Measurements from ENCODE around the gene ADD2. TPM values are rescaled to one million over a fixed set of nuclear protein-coding genes. Genes with fewer than 3 reads are reported as not detected.

ADD2 gene
- total RNA-seq, 2 experiments from 2014 or later, result 4.4 to 6.4 TPM

GRCh38 chr2:70735071-70735470 lies 32.9 kb downstream of the ADD2 start:
- CTCF ChIA-PET, result no interaction called here
- no peak for ATAC-seq (ENCODE audit: poor library complexity)

DNA sequence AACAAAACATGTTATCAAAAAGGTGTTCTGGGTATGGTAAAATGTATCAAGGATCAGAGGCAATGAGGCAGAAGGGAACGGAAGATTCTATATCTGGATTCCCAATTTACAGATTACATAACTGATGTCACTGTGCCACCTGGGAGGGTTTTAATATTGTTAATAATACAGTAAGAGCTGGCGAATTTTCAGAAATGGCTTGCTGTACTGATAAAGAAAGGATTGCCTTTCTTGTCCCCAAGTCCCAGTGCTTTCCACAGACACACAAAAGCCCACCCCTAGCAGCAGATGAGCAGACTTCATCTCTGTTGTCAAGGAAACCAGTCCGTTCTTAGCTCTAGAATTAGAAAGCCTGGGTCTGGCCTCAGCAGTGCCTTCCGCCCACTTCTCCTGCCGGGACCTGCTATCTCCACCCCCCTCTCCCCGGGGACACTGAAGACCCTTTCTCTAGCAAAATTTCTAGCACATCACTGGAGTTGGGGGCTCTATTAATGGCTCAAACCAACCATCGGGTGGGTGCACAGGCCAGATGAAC lies 34.3 kb downstream of the ADD2 start:
- ChIA-PET POLR2A (no interaction called here), CTCF (no interaction called here)
- no peaks in the 10 kb centered on the region for H3K36me3 ChIP-seq (ENCODE audit: insufficient read depth, low read length)
- H3K36me3 Mint-ChIP-seq (ENCODE audit: low read depth), result no peaks in the 10 kb centered on the region
- intact Hi-C loops (cut with DNase I, micrococcal nuclease), result no loop called here
- TF ChIP-seq, protein P1, sequence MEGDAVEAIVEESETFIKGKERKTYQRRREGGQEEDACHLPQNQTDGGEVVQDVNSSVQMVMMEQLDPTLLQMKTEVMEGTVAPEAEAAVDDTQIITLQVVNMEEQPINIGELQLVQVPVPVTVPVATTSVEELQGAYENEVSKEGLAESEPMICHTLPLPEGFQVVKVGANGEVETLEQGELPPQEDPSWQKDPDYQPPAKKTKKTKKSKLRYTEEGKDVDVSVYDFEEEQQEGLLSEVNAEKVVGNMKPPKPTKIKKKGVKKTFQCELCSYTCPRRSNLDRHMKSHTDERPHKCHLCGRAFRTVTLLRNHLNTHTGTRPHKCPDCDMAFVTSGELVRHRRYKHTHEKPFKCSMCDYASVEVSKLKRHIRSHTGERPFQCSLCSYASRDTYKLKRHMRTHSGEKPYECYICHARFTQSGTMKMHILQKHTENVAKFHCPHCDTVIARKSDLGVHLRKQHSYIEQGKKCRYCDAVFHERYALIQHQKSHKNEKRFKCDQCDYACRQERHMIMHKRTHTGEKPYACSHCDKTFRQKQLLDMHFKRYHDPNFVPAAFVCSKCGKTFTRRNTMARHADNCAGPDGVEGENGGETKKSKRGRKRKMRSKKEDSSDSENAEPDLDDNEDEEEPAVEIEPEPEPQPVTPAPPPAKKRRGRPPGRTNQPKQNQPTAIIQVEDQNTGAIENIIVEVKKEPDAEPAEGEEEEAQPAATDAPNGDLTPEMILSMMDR (IDR thresholded peaks at IDR 0.05), result no peak
- no peaks in the 10 kb centered on the region for H3K9me3 ChIP-seq (ENCODE audit: control insufficient read depth in 1 of 2, insufficient read depth in 1 of 2, low read length in 2 of 2)
- no peak overlapping the region for H3K4me3 Mint-ChIP-seq
- H3K27ac ChIP-seq (ENCODE audit: low read depth in 1 of 2, low read length in 2 of 2), result no peak overlapping the region
- H3K27ac Mint-ChIP-seq, result no peak overlapping the region
- H3K4me1 Mint-ChIP-seq (ENCODE audit: low read depth), result peaks cover 16% of the 10 kb centered on the region
- H3K9me3 Mint-ChIP-seq, result no peaks in the 10 kb centered on the region
- no peaks in the 10 kb centered on the region for H3K4me1 ChIP-seq (ENCODE audit: insufficient read depth, low read length)
- H3K27me3 Mint-ChIP-seq, result no peaks in the 10 kb centered on the region
- H3K4me3 ChIP-seq (ENCODE audit: low read length), result no peak overlapping the region
- DNase-seq (no peak), ATAC-seq (ENCODE audit: poor library complexity) (no peak)
- H3K27me3 ChIP-seq (ENCODE audit: control insufficient read depth in 1 of 2, insufficient read depth in 2 of 2, low read length in 2 of 2), result peaks cover 4 to 5% of the 10 kb centered on the region in 2 experiments

More at GRCh38 chr2:70735071-70735470, 32.9 kb downstream of the ADD2 start:
- Mint-ChIP-seq H3K36me3 (ENCODE audit: low read depth) (peaks cover 3% of the 10 kb centered on the region), H3K4me3 (no peak overlapping the region), H3K27ac (no peak overlapping the region), H3K4me1 (ENCODE audit: low read depth) (peaks cover 16% of the 10 kb centered on the region), H3K9me3 (peaks cover 3% of the 10 kb centered on the region), H3K27me3 (no peaks in the 10 kb centered on the region)
- H3K27me3 ChIP-seq (ENCODE audit: control insufficient read depth in 1 of 2, insufficient read depth in 2 of 2, low read length in 2 of 2), result peaks cover 4 to 5% of the 10 kb centered on the region in 2 experiments
- TF ChIP-seq, protein P1 (IDR thresholded peaks at IDR 0.05), result no peak
- no peak overlapping the region for H3K27ac ChIP-seq (ENCODE audit: low read depth in 1 of 2, low read length in 2 of 2)
- H3K4me1 ChIP-seq (ENCODE audit: insufficient read depth, low read length), result no peaks in the 10 kb centered on the region
- no peak for DNase-seq
- H3K4me3 ChIP-seq (ENCODE audit: low read length), result no peak overlapping the region
- no peaks in the 10 kb centered on the region for H3K36me3 ChIP-seq (ENCODE audit: insufficient read depth, low read length)
- intact Hi-C loops (cut with DNase I, micrococcal nuclease), result no loop called here
- no peaks in the 10 kb centered on the region for H3K9me3 ChIP-seq (ENCODE audit: control insufficient read depth in 1 of 2, insufficient read depth in 1 of 2, low read length in 2 of 2)
- POLR2A ChIA-PET, result no interaction called here

- Mint-ChIP-seq H3K4me3 (no peak overlapping the region), H3K27ac (no peak overlapping the region), H3K9me3 (no peaks in the 10 kb centered on the region), H3K36me3 (ENCODE audit: low read depth) (no peaks in the 10 kb centered on the region), H3K4me1 (ENCODE audit: low read depth) (peaks cover 16% of the 10 kb centered on the region), H3K27me3 (no peaks in the 10 kb centered on the region)
- DNase-seq, result no peak
- H3K27ac ChIP-seq (ENCODE audit: low read depth in 1 of 2, low read length in 2 of 2), result no peak overlapping the region
- TF ChIP-seq, protein P1 (IDR thresholded peaks at IDR 0.05), result no peak
- CTCF ChIA-PET, result no interaction called here
- H3K4me1 ChIP-seq (ENCODE audit: insufficient read depth, low read length), result no peaks in the 10 kb centered on the region
- intact Hi-C loops (cut with DNase I, micrococcal nuclease), result no loop called here
- H3K4me3 ChIP-seq (ENCODE audit: low read length), result no peak overlapping the region
- H3K9me3 ChIP-seq (ENCODE audit: control insufficient read depth in 1 of 2, insufficient read depth in 1 of 2, low read length in 2 of 2), result no peaks in the 10 kb centered on the region
- no peaks in the 10 kb centered on the region for H3K36me3 ChIP-seq (ENCODE audit: insufficient read depth, low read length)
- peaks cover 0 to 4% of the 10 kb centered on the region in 2 experiments for H3K27me3 ChIP-seq (ENCODE audit: control insufficient read depth in 1 of 2, insufficient read depth in 2 of 2, low read length in 2 of 2)
- ATAC-seq (ENCODE audit: poor library complexity), result no peak
- POLR2A ChIA-PET, result no interaction called here
These were observed 35.0 kb downstream of the ADD2 start for GRCh38 chr2:70732766-70733645.

Measured in CD4-positive, alpha-beta T cell (primary cell).